Liver (tissue), 9 donors: ENCODE results near the gene NASP. TPM values are rescaled to one million over a fixed set of nuclear protein-coding genes. Genes with fewer than 3 reads are reported as not detected.
"Not testable (repeated sequence)": the region's sequence is repeated elsewhere in the genome, so short reads cannot be mapped to it uniquely, and the experiment has no call there.

Experiments used
- DNase-seq: peaks from one replicate; pipeline ENCODE4 v3.0.0-alpha.2; 2017; ENCODE audit warnings: low spot score
- H3K27ac ChIP-seq, 2 donors: one replicate each; pipeline ENCODE4 v1.7.0; 2013; ENCODE audit warnings: inconsistent platforms in 2 of 2, low read length in 2 of 2, control low read depth in 1 of 2, low read depth in 1 of 2, mild to moderate bottlenecking in 1 of 2
- H3K27me3 ChIP-seq, 4 donors: one replicate each; pipeline versions ENCODE4 v1.6.1 to v1.7.0; 2013; ENCODE audit warnings: low read length in 3 of 4, inconsistent platforms in 1 of 4, mild to moderate bottlenecking in 1 of 4, moderate library complexity in 1 of 4; ENCODE audit not compliant: control insufficient read depth in 4 of 4, insufficient read depth in 4 of 4
- H3K36me3 ChIP-seq, 4 donors: one replicate each; pipeline versions ENCODE4 v1.6.1 to v1.7.0; 2013; ENCODE audit warnings: low read length in 3 of 4, mild to moderate bottlenecking in 3 of 4, low read depth in 1 of 4, moderate library complexity in 1 of 4; ENCODE audit not compliant: control insufficient read depth in 4 of 4, insufficient read depth in 3 of 4
- H3K4me1 ChIP-seq, 4 donors: one replicate each; pipeline versions ENCODE4 v1.6.1 to v1.7.0; 2013; ENCODE audit warnings: low read length in 3 of 4, mild to moderate bottlenecking in 3 of 4, moderate library complexity in 1 of 4; ENCODE audit not compliant: control insufficient read depth in 4 of 4, insufficient read depth in 4 of 4
- H3K4me3 ChIP-seq, 3 donors: one replicate each; pipeline versions ENCODE4 v1.6.1 to v1.7.0; 2013; ENCODE audit warnings: low read length in 3 of 3, control low read depth in 1 of 3, low read depth in 1 of 3, mild to moderate bottlenecking in 1 of 3
- H3K9ac ChIP-seq, 2 donors: one replicate each; pipeline ENCODE4 v1.7.0; 2013; ENCODE audit warnings: low read length in 2 of 2, mild to moderate bottlenecking in 2 of 2, moderate library complexity in 2 of 2, control low read depth in 1 of 2, low read depth in 1 of 2
- H3K9me3 ChIP-seq, 4 donors: one replicate each; pipeline versions ENCODE4 v1.6.1 to v1.7.0; 2013; ENCODE audit warnings: low read length in 3 of 4; ENCODE audit not compliant: control insufficient read depth in 4 of 4
- ATF3 ChIP-seq: IDR thresholded peaks from 2 replicates; pipeline ENCODE4 v1.6.1; 2016; ENCODE audit warnings: antibody characterized with exemption
- CTCF ChIP-seq: fragments of 150-350 bp; IDR thresholded peaks from 2 replicates; pipeline ENCODE4 v1.5.1; 2017; ENCODE audit warnings: improper control_type of control experiment, low read depth, low read length; ENCODE audit not compliant: missing input control
- EGR1 ChIP-seq, 2 donors: IDR thresholded peaks; 2 replicates each; pipeline ENCODE4 v1.6.1; 2016 to 2018; ENCODE audit warnings: antibody characterized with exemption in 2 of 2, low read depth in 2 of 2
- FOXA1 ChIP-seq: IDR thresholded peaks from 2 replicates; pipeline ENCODE4 v1.6.1; 2016; ENCODE audit warnings: antibody characterized with exemption
- FOXA2 ChIP-seq: IDR thresholded peaks from 2 replicates; pipeline ENCODE4 v1.6.1; 2016; ENCODE audit warnings: antibody characterized with exemption
- HNF4G ChIP-seq: IDR thresholded peaks from 2 replicates; pipeline ENCODE4 v1.6.1; 2016; ENCODE audit warnings: antibody characterized with exemption
- RAD21 ChIP-seq, 2 donors: IDR thresholded peaks; 2 replicates each; pipeline ENCODE4 v1.6.1; 2016; ENCODE audit warnings: antibody characterized with exemption in 2 of 2, mild to moderate bottlenecking in 2 of 2
- RXRA ChIP-seq, 2 donors: IDR thresholded peaks; 2 replicates each; pipeline ENCODE4 v1.6.1; 2017 to 2018; ENCODE audit warnings: antibody characterized with exemption in 2 of 2, mild to moderate bottlenecking in 1 of 2
- SP1 ChIP-seq: IDR thresholded peaks from 2 replicates; pipeline ENCODE4 v1.6.1; 2018; ENCODE audit warnings: antibody characterized with exemption, mild to moderate bottlenecking
- YY1 ChIP-seq: IDR thresholded peaks from 2 replicates; pipeline ENCODE4 v1.6.1; 2016; ENCODE audit warnings: antibody characterized with exemption, mild to moderate bottlenecking
- ZBTB33 ChIP-seq: IDR thresholded peaks from 2 replicates; pipeline ENCODE4 v1.6.1; 2016; ENCODE audit warnings: antibody characterized with exemption
- WGBS: extraction: QIAGEN DNeasy Blood & Tissue Kit; methylation state at CpG from one replicate; pipeline ENCODE4 v1.1.7; 2013; 5-methylcytosine and 5-hydroxymethylcytosine counted together
- polyA plus RNA-seq, 2 donors: library from polyadenylated mRNA; stranded (reverse) in 1 of 2; unstranded in 1 of 2; fragments of 200-250 nt in 1 of 2; fragments of >200 nt in 1 of 2; fragmentation: Nextera tagmentation in 1 of 2; extraction: Ambion mirVana in 1 of 2; gene quantifications; one replicate each; pipeline versions ENCODE4 v1.2.1 to v1.2.3, GENCODE V29; 2013 to 2015
- total RNA-seq, 2 donors: library from RNA; depleted of rRNA; stranded (reverse); fragments of >200 nt; gene quantifications; one replicate each; pipeline ENCODE4 v1.2.3, GENCODE V29; 2014
- donor health status: healthy.
- donor health status: healthy.
- donor health status: healthy.
- donor health status: healthy.
- donor health status: healthy.

NASP gene
- total and polyA plus RNA-seq, 4 donors = 24.9 to 74.9 (median 39.7) TPM

GRCh38 chr1:45589861-45590260, 6.0 kb downstream of the NASP start:
- Histone ChIP-seq H3K9ac (no peak overlapping the region), H3K36me3 (peaks cover 0 to 12% (median 4%) of the 10 kb centered on the region in 4 donors), H3K27me3 (no peaks in the 10 kb centered on the region), H3K4me1 (peaks cover 9 to 25% (median 19%) of the 10 kb centered on the region in 4 donors), H3K9me3 (no peaks in the 10 kb centered on the region), H3K4me3 (no peak overlapping the region), H3K27ac (no peak overlapping the region)
- TF ChIP-seq RXRA (IDR thresholded peaks at IDR 0.05) (no peak), ATF3 (no peak), SP1 (no peak), ZBTB33 (no peak), HNF4G (no peak)
- DNase-seq = no peak
- WGBS = 41% methylated on average over 1 of the region's 1 CpG

- WGBS = 96% methylated on average over 4 of the region's 4 CpGs
- TF ChIP-seq RAD21 (IDR thresholded peaks at IDR 0.05) (no peak), CTCF (no peak), ZBTB33 (no peak), YY1 (no peak), RXRA (IDR thresholded peaks at IDR 0.05) (no peak), ATF3 (no peak), FOXA2 (no peak), HNF4G (no peak), EGR1 (IDR thresholded peaks at IDR 0.05; ENCODE audit: low read depth in 2 of 2) (no peak), FOXA1 (no peak)
- Histone ChIP-seq H3K9ac (no peak overlapping the region), H3K4me3 (no peak overlapping the region), H3K9me3 (no peaks in the 10 kb centered on the region), H3K36me3 (peaks cover 0 to 12% (median 6%) of the 10 kb centered on the region in 4 donors), H3K27ac (no peak overlapping the region), H3K27me3 (no peaks in the 10 kb centered on the region), H3K4me1 (peaks cover 0 to 8% (median 2%) of the 10 kb centered on the region in 4 donors)
- DNase-seq = no peak
Observed at GRCh38 chr1:45594412-45594811, 10.6 kb downstream of the NASP start.

- 98% methylated on average over 8 of the region's 8 CpGs for WGBS
- H3K4me1 ChIP-seq, DNase-seq, H3K9me3 ChIP-seq, H3K9ac ChIP-seq, H3K27ac ChIP-seq, H3K27me3 ChIP-seq, H3K4me3 ChIP-seq: not testable (repeated sequence)
- H3K36me3 ChIP-seq = peaks cover 0 to 12% (median 6%) of the 10 kb centered on the region in 4 donors
Observed at GRCh38 chr1:45596765-45597164, 12.9 kb downstream of the NASP start.
